GM19452 (cell line): ENCODE data around the gene EHF.
A peak's percentile ranks its signal among the peaks of the same experiment; 100 is the strongest.
"Not testable (repeated sequence)": the region's sequence is repeated elsewhere in the genome, so short reads cannot be mapped to it uniquely, and the experiment has no call there.

ENCODE experiments used
- ATAC-seq: cut with Tn5 transposase; IDR thresholded peaks from one replicate; pipeline ENCODE4 v1.9.1; 2021; ENCODE audit not compliant: unreplicated experiment

The EHF gene

GRCh38 chr11:34620820-34621792, at the start of gene EHF:
Gene EHF (plus strand): TSS chr11:34621093. CDS start chr11:34642631, 21,538 bp downstream.
- ATAC-seq: no peak

DNA sequence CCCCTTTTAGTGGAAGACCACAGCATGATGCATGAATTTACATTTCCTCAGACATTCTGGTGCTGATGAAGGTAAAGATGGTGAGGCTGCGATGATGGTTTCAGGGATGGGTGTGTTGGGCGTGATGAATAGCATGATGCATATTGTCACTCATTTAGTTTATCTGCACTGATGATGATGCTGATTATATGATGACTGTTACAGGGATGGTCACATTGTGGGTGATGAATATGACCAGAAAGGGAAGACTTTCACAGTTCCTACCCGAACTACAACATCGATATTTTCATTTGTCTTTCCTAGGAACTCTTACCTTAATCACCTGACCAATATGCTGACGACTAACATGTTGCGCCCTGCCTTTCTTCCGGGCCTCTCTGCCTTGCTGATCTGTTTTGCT, 47.4 kb upstream of the EHF start:
- ATAC-seq: no peak

DNA sequence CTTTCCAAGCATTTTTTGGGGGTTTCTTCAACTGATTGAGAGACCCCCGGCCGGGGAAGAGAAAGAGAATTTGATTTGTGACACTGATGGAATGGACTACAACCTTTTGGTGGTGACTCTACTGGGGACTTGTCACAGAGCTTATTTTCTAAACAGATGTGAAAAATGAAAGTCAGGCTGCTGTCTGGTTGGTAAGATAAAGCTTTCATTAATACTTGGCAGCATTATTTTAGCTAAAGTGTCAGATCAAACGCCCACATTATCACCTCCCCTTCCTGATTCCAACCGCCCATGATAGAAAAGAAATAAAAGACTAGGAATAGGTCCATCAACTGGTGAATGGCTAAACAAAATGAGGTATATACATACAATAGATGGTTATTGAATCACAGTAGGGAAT, 45.6 kb upstream of the EHF start:
- ATAC-seq: no peak

DNA sequence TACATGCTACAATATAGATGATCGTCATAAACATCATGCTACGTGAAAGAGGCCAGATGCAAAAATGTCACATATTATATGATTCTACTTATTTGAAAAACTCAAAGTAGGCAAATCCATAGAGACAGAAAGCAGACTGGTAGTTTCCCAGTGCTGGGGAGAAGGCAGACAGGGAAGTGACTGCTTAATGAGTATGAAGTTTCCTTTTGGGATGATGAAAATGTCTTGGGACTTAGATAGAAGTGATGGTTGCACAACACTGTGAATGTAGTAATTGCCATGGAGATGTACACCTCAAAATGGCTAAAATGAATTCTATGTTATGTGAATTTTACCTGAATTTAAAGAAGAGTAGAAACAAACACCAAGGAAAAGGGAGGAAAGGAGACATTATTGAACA, 45.2 kb upstream of the EHF start:
- ATAC-seq: no peak

DNA sequence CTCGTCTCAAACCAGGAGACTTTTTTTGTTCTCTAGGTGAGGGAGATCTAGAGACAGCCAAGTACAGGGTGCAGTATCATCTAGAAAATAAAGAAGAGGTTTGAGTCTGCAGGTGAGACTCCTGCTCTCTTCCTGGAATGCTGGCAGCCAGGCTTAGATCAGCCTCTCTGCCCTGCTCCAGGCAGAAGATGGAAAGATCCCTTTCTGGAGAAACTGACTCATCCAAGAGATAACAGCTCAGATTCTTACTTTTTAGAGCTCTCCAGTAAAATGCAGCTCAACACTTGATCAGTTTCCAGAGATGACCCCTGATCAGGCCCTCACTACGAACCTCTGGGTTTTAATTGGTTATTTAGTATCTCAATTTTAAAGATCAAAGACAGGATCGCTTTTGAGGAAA, 44.6 kb upstream of the EHF start:
- no peak for ATAC-seq

GRCh38 chr11:34583818-34584217, 37.1 kb upstream of the EHF start:
- no peak for ATAC-seq

DNA sequence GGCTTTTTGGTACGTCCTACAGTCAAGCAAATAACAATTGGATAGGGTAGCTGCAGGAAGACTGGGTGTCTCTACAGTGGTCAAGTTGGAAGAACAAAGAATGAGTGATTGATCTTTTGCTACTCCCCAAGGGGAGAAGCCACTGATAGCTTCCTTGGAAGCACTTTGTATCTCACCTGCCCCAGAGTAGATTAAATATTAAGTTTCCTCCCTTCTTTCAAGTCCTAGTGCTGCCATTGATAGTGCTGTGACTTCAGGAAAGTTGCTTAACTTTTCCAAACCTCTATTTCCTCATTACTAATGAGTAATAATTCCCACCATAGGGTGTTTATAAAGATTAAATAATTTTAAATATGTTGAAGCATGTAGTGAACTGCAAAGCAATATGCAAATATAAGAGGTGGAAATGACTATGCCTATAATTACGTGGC, 35.6 kb upstream of the EHF start:
- no peak for ATAC-seq

DNA sequence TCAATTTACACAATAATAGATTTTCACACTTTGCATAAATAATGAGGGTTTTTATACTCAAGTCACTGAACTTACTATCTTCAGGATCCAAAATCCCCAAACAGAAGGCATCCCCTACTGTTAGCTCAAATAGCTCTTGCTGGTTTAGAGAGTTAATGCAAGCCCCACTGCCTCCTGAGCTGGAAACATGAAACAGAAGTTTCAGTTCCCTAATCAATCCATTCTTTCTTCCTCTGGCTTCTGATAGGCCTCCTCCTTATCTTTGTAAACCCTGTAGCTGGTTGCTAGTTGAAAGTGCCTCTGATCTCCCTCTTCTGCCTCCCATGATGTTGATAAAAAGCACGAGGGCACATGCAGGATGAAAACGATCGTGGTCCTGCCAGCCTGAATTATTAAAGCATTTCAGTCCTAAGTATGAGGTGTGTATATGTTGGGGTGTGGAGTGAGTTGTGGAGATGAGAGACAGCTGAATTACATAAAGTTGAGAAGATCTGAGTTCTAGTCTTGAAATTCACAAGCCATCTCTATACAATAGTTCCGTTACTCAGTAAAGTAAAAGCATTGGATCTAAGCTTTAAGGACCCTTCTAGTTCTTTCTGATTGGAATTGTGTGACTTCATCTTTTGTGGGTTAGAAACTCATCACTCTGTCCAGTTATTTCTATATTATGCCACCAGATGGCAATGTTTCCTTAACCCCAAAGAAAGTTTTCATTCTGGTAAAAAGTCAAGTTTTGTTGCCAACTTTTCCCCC, 35.0 kb upstream of the EHF start:
- ATAC-seq: peak; percentile 83

- no peak for ATAC-seq
Measured at GRCh38 chr11:34586488-34587281, 34.2 kb upstream of the EHF start.

- ATAC-seq: no peak
Measured at GRCh38 chr11:34587282-34587677, 33.6 kb upstream of the EHF start.

DNA sequence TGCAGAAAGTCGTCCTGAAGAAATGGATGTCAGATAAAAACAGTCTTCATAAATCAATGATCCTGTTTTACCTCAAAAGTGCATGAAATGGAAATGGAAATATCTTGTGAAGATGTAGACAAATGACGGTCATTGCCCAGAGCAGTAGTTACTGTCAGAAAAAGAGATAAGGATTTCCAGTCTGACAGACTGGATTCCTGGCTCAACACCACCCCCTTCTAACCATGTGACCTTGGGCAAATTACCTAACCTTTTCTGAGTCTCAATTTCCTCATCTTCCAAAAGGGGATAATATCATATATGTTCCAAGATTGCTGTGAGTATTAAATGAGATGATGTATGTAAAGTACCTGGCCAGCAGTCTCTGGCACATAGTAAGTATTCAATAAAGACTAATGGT, 32.9 kb upstream of the EHF start:
- no peak for ATAC-seq

GRCh38 chr11:34588701-34589100, 32.2 kb upstream of the EHF start:
- ATAC-seq: no peak

- not testable (repeated sequence) for ATAC-seq
Measured at GRCh38 chr11:34589177-34589576, 31.7 kb upstream of the EHF start.

DNA sequence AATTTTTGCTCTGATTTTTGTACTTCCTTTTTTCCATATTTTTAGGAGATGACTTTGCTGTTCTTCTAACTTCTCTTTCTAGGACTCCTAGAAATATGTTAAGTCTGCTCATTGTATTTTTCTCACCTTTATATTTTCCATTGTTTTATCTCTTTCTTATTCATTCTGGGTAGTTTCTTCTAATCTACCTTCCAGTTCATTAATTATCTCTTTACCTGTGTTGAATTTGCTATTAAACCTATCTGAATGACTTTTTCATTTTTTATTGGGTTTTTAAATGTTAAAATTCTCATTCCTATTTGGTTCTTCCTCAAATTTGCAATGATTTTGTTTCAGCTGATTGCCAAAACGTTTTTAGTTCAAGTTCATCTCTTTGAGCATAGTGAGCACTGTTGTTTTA, 27.8 kb upstream of the EHF start:
- no peak for ATAC-seq

DNA sequence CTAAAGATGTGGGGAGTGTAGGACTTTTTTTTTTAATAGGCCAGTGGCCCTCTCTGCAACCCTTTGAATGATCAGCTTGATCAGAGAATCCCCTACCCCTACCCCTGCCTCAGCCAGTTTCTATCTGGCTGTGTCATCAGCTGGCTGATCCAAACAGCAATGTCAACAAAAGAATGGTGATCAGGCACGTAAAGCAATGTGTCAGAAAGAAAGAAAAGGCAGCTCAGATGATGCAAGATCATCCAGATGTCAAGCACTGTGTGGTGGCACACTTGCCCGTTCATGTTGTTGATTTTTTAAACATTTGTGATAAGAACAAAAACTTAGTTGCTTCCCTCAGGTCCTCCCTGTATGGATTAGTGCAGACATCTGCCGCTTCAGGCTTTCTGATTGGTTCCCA, 26.3 kb upstream of the EHF start:
- no peak for ATAC-seq

DNA sequence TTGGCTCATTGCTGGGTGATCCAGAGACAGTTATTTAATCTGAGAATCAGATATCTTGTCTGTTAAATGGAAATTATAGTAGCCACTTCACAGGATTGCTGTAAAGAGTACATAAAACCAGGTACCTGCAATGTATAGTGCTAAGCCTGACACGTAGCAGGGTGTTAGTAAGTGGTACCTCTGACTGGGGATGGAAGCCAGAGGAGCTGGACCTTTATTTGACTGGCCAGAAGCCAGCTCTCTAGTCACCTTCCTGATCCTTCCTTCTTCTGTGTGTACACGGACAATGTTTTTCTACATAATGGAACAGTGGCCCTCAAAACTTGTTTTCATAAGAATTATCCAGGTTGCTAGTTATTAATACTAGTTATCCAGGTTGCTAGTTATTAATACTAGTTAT, 25.5 kb upstream of the EHF start:
- ATAC-seq: no peak

DNA sequence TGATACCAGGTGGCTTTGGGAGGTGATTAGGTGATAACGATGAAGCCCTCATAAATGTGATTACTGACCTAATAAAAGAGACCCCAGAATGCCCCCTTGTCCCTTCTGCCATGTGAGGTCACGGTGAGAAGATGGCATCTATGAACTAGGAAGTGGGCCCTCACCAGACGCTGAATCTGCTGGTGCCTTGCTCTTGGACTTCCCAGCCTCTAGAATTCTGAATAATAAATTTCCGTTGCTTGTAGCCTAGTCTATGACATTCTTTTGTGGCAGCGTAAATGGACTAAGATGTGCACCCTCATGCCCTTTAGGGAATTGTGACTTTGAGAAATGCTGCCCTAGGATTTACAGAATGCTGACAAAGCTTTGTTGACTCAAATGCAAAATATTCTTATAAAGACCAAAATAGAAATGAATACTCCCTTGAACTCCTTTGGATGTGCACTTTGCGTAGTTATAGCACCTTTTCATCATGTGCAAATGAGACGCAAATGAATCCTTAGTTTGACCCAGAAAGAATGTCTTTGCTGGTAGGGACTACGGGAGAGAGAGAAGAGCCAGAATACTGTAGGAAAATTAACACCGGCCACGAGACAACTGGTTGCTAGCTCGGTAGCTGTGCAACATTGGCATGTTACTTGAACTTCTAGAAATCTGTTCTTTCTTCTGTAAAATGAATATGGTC, 24.8 kb upstream of the EHF start:
- ATAC-seq: no peak

DNA sequence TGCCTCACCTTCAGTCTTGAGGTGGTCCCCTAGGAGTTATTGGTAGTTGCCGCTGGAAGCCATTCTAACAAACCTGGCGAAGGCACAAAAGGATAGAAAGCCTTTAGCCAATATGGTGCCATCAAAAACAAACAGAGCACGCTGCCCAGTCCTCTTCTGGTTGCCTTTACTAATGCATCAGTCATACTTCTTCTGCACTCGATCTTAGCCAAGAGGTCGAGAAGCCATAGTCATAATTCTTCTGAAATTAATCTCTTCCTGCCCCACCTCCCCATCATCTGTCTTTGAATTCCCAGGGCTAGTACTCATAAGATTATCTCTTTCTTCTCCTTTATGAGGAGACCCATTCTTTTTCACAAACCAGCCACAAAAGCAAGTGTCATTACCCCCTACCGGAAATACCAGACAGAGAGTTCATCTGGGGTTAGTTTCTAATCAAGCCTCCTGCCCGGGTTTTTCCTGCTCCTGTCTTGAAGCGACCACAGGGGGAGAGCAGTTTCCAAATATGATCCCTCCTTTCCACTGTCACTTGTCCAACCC, 21.4 kb upstream of the EHF start:
- no peak for ATAC-seq

- no peak for ATAC-seq
Measured at GRCh38 chr11:34600339-34601084, 20.4 kb upstream of the EHF start.

- no peak for ATAC-seq
Measured at GRCh38 chr11:34601085-34601444, 19.8 kb upstream of the EHF start.
